D721Med (cell line): ENCODE results near the gene USP48.

Source experiments
- DNase-seq: peaks from one replicate; pipeline ENCODE4 v3.0.0; 2011; ENCODE audit warnings: low spot score; ENCODE audit not compliant: insufficient read length
- FAIRE-seq: peaks from 2 replicates; lab custom pipeline; 2011; peaks lifted over from hg19 to GRCh38; lab: Jason Lieb, UNC
- CTCF ChIP-seq: IDR thresholded peaks from 2 replicates; pipeline ENCODE4 v1.5.1; 2012; ENCODE audit warnings: mild to moderate bottlenecking, control low read depth; ENCODE audit not compliant: insufficient read depth; ENCODE audit errors: missing control alignments

Gene USP48

DNA sequence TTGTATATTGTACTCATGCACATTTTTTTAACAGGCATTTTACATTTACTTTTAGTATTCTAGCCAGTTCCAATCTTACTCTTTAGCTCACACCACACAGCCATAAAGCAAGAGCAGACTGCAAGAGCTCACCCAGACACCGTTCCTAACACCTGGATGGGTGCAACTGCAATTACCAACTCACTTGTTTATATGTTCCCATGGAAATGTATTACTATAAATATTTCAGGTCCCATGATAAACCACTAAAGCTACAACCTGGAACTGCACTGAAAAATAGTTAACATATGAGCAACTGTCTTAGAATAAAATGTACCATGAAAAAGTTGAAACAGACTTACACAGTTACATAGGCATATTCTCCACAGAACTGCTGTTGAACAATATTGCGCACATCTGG, 30.8 kb downstream of the USP48 start:
- no peak for TF ChIP-seq CTCF
- no peak for DNase-seq
- FAIRE-seq = no peak

DNA sequence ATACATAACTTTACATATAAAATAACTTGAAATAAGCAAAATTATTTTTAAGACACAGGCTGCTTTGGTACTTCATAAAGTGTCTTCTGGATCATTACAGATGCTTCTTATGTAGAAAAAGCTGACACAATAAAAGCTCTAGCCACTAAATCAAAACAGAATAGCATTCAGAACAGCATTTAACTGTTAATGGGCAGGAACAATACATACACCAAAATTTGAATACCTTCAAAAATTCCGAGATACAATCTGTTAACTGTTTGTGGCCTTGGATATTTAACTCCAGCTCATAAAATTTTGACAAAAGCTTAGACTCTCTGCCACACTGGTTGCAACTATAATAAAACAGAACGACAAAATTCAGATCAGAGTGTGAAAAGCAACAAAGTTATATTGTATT, 31.7 kb downstream of the USP48 start:
- DNase-seq (no peak), FAIRE-seq (no peak)
- no peak for TF ChIP-seq CTCF

GRCh38 chr1:21750841-21751240, 32.1 kb downstream of the USP48 start:
- no peak for DNase-seq
- no peak for TF ChIP-seq CTCF
- FAIRE-seq = no peak

DNA sequence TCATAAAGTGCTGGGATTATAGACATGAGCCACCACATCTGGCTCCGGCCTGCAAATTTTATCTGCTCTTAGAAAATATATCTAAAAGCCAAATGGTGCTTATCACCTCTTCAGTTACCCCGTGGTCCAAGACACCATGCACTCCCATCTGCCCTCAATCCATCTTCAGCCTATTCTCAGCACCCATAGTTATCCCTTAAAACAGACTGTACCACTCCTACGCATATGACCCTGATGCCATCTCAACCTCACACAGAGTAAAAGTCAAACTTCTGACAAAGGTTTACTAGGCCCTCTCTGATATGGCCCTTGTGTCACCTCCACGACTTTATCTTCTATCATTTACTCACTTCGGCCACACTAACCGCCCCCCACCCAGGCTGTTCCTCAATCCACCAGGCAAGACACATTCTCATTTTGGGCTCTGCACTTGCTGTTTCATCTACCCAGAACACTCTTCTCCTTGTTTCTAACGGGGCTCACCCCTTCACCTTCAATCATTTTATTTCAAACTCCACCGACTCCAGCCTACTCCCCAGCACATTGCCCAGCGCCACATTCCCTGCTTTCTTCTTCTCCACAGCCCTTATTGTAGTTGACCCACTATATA, 33.0 kb downstream of the USP48 start:
- no peak for DNase-seq
- no peak for FAIRE-seq
- TF ChIP-seq CTCF = no peak

GRCh38 chr1:21749109-21749508, 33.8 kb downstream of the USP48 start:
- no peak for TF ChIP-seq CTCF
- DNase-seq (no peak), FAIRE-seq (no peak)

DNA sequence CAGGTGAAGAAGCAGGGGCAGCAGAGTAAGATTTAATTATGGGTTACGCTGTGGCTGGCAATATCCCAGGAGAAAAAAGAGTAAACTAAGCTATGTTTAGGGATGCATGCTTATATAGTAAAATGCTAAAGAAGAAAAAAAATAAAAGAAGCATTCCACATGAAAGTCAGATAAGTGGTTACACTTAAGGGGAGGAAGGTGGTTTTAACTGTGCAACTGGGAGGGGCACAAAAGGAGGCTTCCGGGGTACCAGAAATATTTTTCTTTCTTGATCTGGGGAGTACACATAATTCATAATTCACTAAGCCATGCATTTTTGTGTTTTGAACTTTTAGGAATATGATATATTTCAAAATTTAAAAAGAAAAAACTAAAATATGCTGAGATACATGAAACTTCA, 39.5 kb downstream of the USP48 start:
- TF ChIP-seq CTCF = no peak
- no peak for FAIRE-seq
- DNase-seq = no peak

GRCh38 chr1:21742578-21742977, 40.4 kb downstream of the USP48 start:
- FAIRE-seq (no peak), DNase-seq (no peak)
- no peak for TF ChIP-seq CTCF
